NCI-H2196 (cell line): ENCODE results near the gene FLOT2.
A peak's percentile ranks its signal among the peaks of the same experiment; 100 is the strongest.
"Not testable (repeated sequence)": the region's sequence is repeated elsewhere in the genome, so short reads cannot be mapped to it uniquely, and the experiment has no call there.

Experiments used
- DNase-seq: peaks from one replicate; lab custom pipeline; 2025; ENCODE audit not compliant: unreplicated experiment; lab: John Stamatoyannopoulos, UW

FLOT2 gene

DNA sequence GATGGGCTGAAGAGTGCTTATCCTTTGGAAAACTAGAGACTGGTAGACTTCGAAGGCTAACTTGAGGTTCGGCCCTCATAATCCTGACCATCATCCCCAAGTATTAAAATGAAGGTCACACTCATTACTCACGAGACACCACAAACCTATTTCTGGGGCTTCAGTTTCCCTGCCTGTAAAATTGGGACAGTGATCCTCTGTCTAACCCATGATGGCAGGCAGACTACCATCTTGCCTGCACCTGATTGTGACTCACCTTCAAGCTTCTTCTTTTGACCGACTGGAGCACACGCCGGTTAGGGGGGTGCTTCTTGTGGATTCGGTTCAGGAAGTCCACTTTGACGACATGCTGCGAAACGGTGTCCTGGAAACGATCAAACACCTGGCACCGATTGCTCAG, 19.5 kb upstream of the FLOT2 start:
- no peak for DNase-seq

- peak; percentile 20 for DNase-seq
These were observed 18.9 kb upstream of the FLOT2 start for GRCh38 chr17:28916302-28916934.

DNA sequence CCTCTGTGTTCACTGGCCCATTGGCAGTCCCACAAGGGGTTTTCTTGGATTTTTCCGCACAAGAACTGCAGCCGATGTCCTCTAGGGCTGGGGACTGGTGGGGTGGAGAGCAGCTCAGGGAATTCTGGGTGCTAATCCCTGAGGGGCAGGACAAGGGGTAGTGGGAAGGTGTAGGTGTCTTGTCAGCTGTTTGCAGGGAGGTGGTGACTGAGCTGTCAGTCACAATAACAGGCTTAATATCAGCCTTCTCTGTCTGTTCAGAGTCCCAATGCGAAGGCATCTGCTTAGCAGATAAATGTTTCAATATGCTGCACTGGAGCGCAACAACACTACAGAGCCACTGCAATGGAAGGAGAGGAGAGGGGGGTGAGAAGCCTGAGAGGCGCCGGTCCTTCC, 15.4 kb upstream of the FLOT2 start:
- no peak for DNase-seq

DNA sequence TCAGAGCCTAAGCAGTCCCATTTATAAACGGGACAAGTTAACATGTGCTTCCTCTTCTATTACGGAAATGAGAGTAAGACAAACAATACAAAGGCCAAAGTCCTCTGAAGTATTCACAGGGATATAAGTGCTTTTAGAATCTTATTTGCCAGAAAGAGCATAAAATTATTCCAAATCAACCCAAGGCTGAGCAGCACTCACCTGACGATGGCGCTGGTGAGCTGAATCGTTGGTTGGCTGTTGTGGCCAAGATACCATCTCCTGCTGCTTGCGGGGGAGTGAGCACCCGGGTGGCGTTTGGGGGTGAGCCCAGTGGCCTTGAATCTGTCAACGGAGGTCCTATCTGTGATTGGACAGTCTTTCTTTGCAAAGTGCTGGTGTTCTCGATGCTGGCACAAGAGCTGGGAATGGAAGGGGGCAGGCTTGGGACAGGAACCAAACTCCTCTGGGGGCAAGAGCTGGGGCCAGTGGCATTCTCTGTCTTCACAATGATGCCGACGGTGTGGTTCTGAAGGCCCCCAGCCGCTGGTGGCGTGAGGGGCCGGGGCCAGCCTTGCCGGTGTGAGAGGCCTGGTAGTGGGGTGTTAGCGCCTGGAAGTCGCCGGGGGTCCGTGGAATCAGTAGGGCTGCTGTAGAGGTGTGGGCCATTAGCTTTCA, 14.9 kb upstream of the FLOT2 start:
- DNase-seq: no peak

DNA sequence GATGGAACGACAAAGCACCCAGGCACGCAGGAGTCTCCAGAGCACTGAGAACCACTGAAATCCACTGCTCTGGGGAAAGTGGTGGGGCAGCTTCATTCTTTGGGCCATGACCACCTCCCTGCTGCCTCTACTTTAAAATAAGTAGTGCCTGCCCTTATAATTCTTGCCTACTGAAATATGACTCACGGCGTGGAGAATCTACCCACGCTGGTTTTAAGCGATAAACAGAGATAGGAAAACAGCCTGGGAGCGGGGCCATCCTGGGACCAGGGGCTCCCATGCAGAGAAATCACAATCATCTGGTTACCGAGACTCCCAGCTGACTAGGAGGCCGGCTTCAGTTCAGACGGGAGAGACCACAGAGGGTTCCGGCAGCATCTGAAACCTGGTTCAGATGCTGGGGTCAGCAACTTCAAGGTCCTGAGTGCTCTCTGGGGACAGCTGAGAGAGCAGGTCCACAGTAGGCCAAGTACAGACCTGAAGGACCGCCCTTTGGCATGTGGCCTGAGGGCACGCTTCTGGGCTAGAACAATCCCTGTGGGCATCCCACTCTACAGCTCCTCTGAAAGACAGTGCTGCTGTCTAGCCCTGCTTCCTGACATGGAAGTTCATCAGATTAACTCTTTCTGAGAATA, 14.0 kb upstream of the FLOT2 start:
- no peak for DNase-seq

DNA sequence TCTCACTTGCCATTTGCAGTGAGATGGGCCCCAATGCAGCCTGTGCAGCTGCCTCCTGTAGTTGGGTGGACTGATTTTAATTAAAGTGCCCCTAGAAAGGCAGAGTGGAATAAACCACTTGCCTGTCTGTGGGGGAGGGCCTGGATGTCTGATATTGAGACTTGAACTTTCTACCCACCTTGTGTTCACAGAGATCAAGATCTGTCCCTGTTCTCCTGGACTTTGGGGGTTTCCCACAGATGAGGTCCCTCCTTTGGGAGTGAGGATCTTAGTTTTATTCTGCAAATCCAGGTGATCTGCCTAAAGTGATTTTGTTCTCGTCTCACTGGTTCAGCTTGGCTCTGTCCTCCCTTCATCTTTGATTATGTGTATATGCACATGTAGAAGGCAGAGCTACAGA, 13.0 kb upstream of the FLOT2 start:
- no peak for DNase-seq

DNA sequence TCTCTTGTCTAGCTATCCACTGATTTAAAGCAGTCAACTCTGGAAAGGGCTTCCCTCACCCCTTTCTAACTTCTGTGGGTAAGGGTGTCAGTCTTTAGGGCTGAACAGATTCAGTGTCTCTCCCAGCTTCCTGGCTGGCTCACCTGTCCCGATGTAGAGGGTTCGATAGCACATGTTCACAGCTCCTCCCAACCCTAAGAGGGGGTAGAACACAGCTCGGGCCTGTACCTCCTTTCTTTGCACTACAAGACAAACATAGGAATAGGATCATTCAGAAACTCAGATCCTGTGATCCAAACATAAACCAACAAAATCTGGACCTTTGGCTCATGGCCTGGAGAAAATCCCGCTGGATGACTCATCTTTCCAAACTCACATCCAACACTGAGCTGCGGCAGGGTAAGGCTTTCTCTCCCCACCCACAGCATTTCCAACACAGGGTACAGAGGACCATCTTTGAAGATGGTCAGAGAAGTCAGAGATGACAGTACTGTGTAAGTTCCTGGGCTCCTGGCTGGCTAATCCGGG, 11.2 kb upstream of the FLOT2 start:
- no peak for DNase-seq

GRCh38 chr17:28907709-28908475, 10.4 kb upstream of the FLOT2 start:
- DNase-seq: no peak

GRCh38 chr17:28906706-28907438, 9.3 kb upstream of the FLOT2 start:
- no peak for DNase-seq

GRCh38 chr17:28906276-28906675, 8.7 kb upstream of the FLOT2 start:
- DNase-seq: no peak

GRCh38 chr17:28904800-28905199, 7.3 kb upstream of the FLOT2 start:
- no peak for DNase-seq

DNA sequence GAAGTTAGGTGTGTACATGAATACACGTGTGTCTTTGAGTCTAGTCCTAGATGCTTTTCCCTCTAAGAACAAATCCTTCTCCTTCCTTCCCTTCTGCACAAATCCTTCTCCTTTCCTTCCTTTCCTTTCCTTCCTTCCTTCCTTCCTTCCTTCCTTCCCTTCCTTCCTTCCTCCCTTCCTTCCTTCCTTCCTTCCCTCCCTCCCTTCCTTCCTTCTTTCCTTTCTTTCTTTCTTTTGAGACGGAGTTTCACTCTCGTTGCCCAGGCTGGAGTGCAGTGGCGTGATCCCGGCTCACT, 6.0 kb upstream of the FLOT2 start:
- DNase-seq: not testable (repeated sequence)

DNA sequence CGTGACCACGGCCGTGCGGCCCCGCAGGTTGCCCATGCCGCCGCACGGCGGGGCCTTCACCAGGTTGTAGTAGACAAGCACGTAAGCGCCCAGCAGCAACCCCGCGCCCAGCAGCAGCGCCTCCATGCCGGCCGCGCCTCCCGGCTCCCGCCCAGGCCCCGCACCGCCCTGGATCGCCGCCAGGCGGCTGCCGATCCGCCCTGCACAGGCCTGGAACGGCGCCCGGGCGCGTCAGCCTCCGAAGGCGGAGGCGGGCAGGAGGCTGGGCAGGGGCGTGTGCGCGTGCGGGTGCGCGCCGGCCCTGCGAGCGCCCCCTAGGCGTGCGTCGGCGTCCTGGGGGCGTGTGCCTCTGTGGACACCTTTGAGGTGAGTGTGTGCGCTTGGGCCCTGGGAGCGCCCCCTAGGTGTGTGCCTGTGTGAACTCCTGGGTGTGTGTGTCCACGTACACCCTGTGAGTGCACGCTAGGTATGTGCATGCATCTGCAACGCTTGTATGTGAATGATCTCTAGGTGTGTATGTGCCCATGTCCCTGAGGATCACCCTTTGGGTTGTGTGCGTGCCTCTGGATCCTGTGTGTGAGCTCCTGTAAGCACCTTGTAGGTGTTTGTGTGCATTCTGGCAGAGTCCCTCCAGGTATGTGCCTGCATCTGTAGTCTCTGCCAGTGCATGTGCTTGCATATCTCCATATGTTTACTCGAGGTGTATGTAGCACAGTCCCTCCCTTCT, 5.4 kb upstream of the FLOT2 start, which contains the start of gene DHRS13:
DHRS13 (minus strand) TSS at position 261 of the 727 bp plus-strand sequence; CDS start at position 126, 135 bp downstream.
- peak; percentile 87 for DNase-seq

DNA sequence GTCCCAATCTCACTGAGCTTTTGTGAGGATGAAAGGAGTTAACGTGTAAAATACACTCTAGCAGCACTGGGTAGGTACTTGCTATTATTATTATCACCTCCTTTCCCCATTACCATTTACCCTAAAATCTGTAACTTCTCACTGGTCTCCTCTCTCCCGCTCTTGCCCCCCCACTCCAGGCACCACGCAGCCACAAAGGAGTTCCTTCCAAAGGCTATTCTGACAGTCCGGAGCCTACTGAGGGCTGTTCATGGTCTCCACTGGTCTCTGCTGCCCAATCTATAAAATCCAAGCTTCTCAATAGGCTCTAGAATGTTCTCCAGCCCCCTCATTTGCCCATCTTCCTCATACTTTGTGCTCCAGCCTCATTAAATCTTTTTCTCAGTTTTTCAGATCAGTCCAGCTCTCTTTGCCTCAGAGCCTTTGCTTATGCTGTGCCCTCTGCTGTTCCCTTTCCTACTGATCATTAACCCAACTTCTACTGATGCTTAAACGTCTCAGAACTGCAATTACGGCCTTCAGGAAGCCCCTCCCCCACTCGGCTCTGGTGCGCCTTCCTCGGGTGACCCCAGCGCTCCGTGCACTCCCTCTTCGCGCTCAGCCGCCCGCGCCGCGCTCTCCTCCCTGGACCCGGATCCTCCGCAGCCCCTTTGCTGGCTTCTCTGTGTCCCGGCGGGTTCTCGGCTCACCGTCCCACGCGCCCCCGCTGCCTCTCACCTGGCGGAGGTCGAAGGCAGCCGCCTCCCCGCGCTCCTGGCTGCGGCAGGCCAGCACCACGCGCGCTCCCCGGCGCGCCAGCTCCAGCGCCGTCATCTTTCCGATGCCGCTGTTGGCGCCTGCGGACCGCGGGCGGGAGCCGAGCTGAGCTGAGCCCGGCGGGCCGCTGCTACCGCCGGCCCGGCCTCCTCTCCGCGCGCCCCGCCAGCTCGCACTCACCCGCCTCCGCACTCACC, 4.6 kb upstream of the FLOT2 start:
- DNase-seq: peak; percentile 23

DNA sequence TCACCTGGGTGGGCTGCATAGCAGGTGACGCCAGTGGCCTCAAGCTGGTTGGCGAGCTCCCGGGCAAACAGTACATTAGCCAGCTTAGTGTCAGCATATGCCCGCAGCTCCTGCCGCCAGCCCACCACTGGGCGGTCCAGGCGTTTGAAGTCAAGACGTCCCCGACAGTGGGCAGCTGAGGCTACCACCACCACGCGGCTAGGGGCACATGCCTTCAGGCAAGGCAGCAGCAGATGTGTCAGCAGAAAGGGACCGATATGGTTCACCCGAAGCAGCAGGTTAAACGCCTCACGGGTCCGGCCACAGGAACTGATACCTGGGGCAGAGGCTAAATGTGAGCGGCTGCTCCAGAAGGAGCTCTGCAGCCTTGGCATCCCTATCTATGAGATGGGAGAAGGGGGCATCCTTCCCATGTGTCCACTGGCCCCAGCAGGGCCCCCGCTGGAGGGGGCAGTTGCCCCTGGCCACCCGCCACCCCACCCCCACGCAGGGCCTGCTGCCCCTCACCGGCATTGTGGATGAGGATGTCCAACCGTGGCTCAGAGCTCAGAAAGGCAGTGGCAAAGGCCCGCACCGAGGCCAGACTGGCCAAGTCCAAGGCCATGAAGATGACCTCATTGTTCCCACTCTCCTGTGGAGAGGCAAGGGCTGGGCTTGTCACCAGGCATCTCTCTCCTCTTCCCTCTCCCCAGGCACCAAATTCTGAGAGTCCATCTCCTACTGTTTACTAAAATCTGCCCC, 3.6 kb upstream of the FLOT2 start:
- no peak for DNase-seq

GRCh38 chr17:28899212-28899815, 1.8 kb upstream of the FLOT2 start:
- DNase-seq: no peak

- no peak for DNase-seq
These were observed 1.0 kb upstream of the FLOT2 start for GRCh38 chr17:28898527-28898955.
